ENCODE measurements around the gene RAB17. TPM values are rescaled to one million over a fixed set of nuclear protein-coding genes. Genes with fewer than 3 reads are reported as not detected.

The RAB17 gene
- total RNA-seq, 6 experiments from 2014 or later: 57.5 to 129 (median 77.9) TPM

- no peak overlapping the region for H3K27ac ChIP-seq
- no peaks in the 10 kb centered on the region for H3K27me3 ChIP-seq
- DNase-seq: no peak
- no peak for TF ChIP-seq POLR2A (IDR thresholded peaks at IDR 0.05)
- TF ChIP-seq, protein P1, sequence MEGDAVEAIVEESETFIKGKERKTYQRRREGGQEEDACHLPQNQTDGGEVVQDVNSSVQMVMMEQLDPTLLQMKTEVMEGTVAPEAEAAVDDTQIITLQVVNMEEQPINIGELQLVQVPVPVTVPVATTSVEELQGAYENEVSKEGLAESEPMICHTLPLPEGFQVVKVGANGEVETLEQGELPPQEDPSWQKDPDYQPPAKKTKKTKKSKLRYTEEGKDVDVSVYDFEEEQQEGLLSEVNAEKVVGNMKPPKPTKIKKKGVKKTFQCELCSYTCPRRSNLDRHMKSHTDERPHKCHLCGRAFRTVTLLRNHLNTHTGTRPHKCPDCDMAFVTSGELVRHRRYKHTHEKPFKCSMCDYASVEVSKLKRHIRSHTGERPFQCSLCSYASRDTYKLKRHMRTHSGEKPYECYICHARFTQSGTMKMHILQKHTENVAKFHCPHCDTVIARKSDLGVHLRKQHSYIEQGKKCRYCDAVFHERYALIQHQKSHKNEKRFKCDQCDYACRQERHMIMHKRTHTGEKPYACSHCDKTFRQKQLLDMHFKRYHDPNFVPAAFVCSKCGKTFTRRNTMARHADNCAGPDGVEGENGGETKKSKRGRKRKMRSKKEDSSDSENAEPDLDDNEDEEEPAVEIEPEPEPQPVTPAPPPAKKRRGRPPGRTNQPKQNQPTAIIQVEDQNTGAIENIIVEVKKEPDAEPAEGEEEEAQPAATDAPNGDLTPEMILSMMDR (IDR thresholded peaks at IDR 0.05): no peak
- WGBS (ENCODE audit: insufficient coverage, low coverage, low lambda C conversion rate, missing lambda C conversion rate): 97% methylated on average over 5 of the region's 8 CpGs
- H3K9me3 ChIP-seq: no peaks in the 10 kb centered on the region
- ATAC-seq: no peak
- intact Hi-C loops (cut with DNase I): no loop called here
- no peak overlapping the region for H3K4me3 ChIP-seq
- peaks cover 0 to 13% (median 6%) of the 10 kb centered on the region in 4 donors for H3K4me1 ChIP-seq
- H3K36me3 ChIP-seq: peaks cover 0 to 2% (median 0%) of the 10 kb centered on the region in 4 donors
Observed at GRCh38 chr2:237535385-237536082, 55.0 kb downstream of the RAB17 start.

- WGBS (ENCODE audit: insufficient coverage, low coverage, low lambda C conversion rate, missing lambda C conversion rate): 75% methylated on average over 1 of the region's 1 CpG
- Histone ChIP-seq H3K27me3 (no peaks in the 10 kb centered on the region), H3K4me3 (no peak overlapping the region), H3K36me3 (peaks cover 0 to 3% (median under 1%) of the 10 kb centered on the region in 4 donors), H3K27ac (no peak overlapping the region), H3K4me1 (peaks cover 0 to 2% (median under 1%) of the 10 kb centered on the region in 4 donors), H3K9me3 (no peaks in the 10 kb centered on the region)
- no peak for TF ChIP-seq POLR2A (IDR thresholded peaks at IDR 0.05)
- TF ChIP-seq, protein P1 (IDR thresholded peaks at IDR 0.05): no peak
- no peak for ATAC-seq
- DNase-seq: no peak
- intact Hi-C loops (cut with DNase I): no loop called here
Observed at GRCh38 chr2:237534380-237534779, 56.2 kb downstream of the RAB17 start.

GRCh38 chr2:237533668-237534161, 56.8 kb downstream of the RAB17 start:
- H3K27ac ChIP-seq: no peak overlapping the region
- DNase-seq: no peak

GRCh38 chr2:237532160-237532559, 58.4 kb downstream of the RAB17 start:
- ATAC-seq: no peak
- H3K36me3 ChIP-seq: peaks cover 0 to 16% (median 5%) of the 10 kb centered on the region in 4 donors
- TF ChIP-seq POLR2A (IDR thresholded peaks at IDR 0.05): no peak
- TF ChIP-seq, protein P1 (IDR thresholded peaks at IDR 0.05): no peak
- WGBS (ENCODE audit: insufficient coverage, low coverage, low lambda C conversion rate, missing lambda C conversion rate): 100% methylated on average over 2 of the region's 11 CpGs
- no peak overlapping the region for H3K4me3 ChIP-seq
- no peak for DNase-seq
- intact Hi-C loops (cut with DNase I): no loop called here
- no peaks in the 10 kb centered on the region for H3K27me3 ChIP-seq
- no peaks in the 10 kb centered on the region for H3K9me3 ChIP-seq
- no peak overlapping the region for H3K27ac ChIP-seq
- H3K4me1 ChIP-seq: no peaks in the 10 kb centered on the region

More at GRCh38 chr2:237533668-237534161, 56.8 kb downstream of the RAB17 start:
- Histone ChIP-seq H3K4me1 (no peaks in the 10 kb centered on the region), H3K27me3 (no peaks in the 10 kb centered on the region), H3K36me3 (peaks cover 0 to 6% (median 2%) of the 10 kb centered on the region in 4 donors), H3K9me3 (no peaks in the 10 kb centered on the region), H3K4me3 (no peak overlapping the region)
- 80% methylated on average over 3 of the region's 7 CpGs for WGBS (ENCODE audit: insufficient coverage, low coverage, low lambda C conversion rate, missing lambda C conversion rate)
- TF ChIP-seq, protein P1 (IDR thresholded peaks at IDR 0.05): no peak
- TF ChIP-seq POLR2A (IDR thresholded peaks at IDR 0.05): no peak
- ATAC-seq: no peak
- intact Hi-C loops (cut with DNase I): no loop called here

All from right lobe of liver (tissue), 6 donors.